PC-9 (cell line): ENCODE data around the gene PCSK7. TPM values are rescaled to one million over a fixed set of nuclear protein-coding genes. Genes with fewer than 3 reads are reported as not detected.

ENCODE experiments used
- BruUV-seq: library from RNA; stranded (reverse); fragments of 400-500 nt; replicated peaks from 2 replicates; lab custom pipeline; 2021; lab: Mats Ljungman, UMichigan
- CTCF ChIA-PET: fragments of 300-600 bp; sonication (Branson Sonifier 250); formaldehyde crosslinking; loops from one replicate; lab custom pipeline; 2022; ENCODE audit warnings: antibody characterized with exemption; lab: Charles Lee
- POLR2A ChIA-PET: fragments of 300-600 bp; sonication (Branson Sonifier 250); formaldehyde crosslinking; loops from one replicate; lab custom pipeline; 2022; ENCODE audit warnings: antibody characterized with exemption; ENCODE audit not compliant: unreplicated experiment; lab: Charles Lee
- DNase-seq, 2 experiments: peaks; one replicate each; pipeline versions ENCODE4 v3.0.0 to v3.0.0-alpha.2; 2015 to 2022; ENCODE audit warnings: mixed read lengths in 1 of 2
- H2AFZ ChIP-seq: fragments of 200-600 bp; sonication (generic); 2 replicates; pipeline ENCODE4 v1.8.1; 2017; ENCODE audit warnings: antibody characterized with exemption
- H3F3A ChIP-seq: fragments of 200-600 bp; sonication (generic); 2 replicates; pipeline ENCODE4 v1.8.1; 2017; ENCODE audit warnings: antibody characterized with exemption, mild to moderate bottlenecking, low read depth; ENCODE audit not compliant: insufficient read depth
- H3K27ac ChIP-seq: fragments of 200-600 bp; sonication (generic); 2 replicates; pipeline ENCODE4 v1.6.1; 2016; ENCODE audit warnings: mixed run types
- H3K27me3 ChIP-seq: fragments of 200-600 bp; sonication (generic); 2 replicates; pipeline ENCODE4 v1.6.1; 2016; ENCODE audit warnings: low read depth, mixed run types; ENCODE audit not compliant: insufficient read depth
- H3K36me3 ChIP-seq: fragments of 200-600 bp; sonication (generic); 2 replicates; pipeline ENCODE4 v1.6.1; 2016; ENCODE audit warnings: low read depth, mixed run types
- H3K4me1 ChIP-seq: fragments of 200-600 bp; sonication (generic); replicated peaks from 2 replicates; pipeline ENCODE4 v1.6.1; 2016; ENCODE audit warnings: mixed run types; ENCODE audit not compliant: insufficient read depth
- H3K4me2 ChIP-seq: fragments of 200-600 bp; sonication (generic); 2 replicates; pipeline ENCODE4 v1.6.1; 2017; ENCODE audit warnings: mixed run types
- H3K4me3 ChIP-seq: fragments of 200-600 bp; sonication (generic); 2 replicates; pipeline ENCODE4 v1.6.1; 2016; ENCODE audit warnings: mixed run types
- H3K79me2 ChIP-seq: fragments of 200-600 bp; sonication (generic); 2 replicates; pipeline ENCODE4 v1.6.1; 2017; ENCODE audit warnings: low read depth, mixed run types
- H3K9me2 ChIP-seq: fragments of 200-600 bp; sonication (generic); 2 replicates; pipeline ENCODE4 v1.8.1; 2017; ENCODE audit warnings: mild to moderate bottlenecking; ENCODE audit not compliant: insufficient read depth
- H3K9me3 ChIP-seq: fragments of 200-600 bp; sonication (generic); 2 replicates; pipeline ENCODE4 v1.8.1; 2016; ENCODE audit warnings: low read depth; ENCODE audit not compliant: insufficient read depth
- H4K20me1 ChIP-seq: fragments of 200-600 bp; sonication (generic); 2 replicates; pipeline ENCODE4 v1.8.1; 2017; ENCODE audit not compliant: insufficient read depth
- CTCF ChIP-seq: fragments of 200-600 bp; sonication (generic); conservative IDR thresholded peaks from 2 replicates; pipeline ENCODE4 v1.6.1; 2017; ENCODE audit warnings: mixed run types, antibody characterized with exemption, mild to moderate bottlenecking, moderate library complexity
- EZH2 ChIP-seq: fragments of 200-600 bp; sonication (generic); IDR thresholded peaks from 2 replicates; pipeline ENCODE4 v1.8.0; 2017; ENCODE audit warnings: antibody characterized with exemption, low read depth
- intact Hi-C: fragments of 100-400 bp; cut with micrococcal nuclease; formaldehyde crosslinking; loops from one replicate; pipeline ENCODE4 v1.10.0; 2022; ENCODE audit not compliant: unreplicated experiment
- total RNA-seq: library from RNA; stranded (reverse); gene quantifications from 2 replicates; pipeline ENCODE4 v1.2.3, GENCODE V29; 2021

The PCSK7 gene
- total RNA-seq, 1 experiment from 2014 or later, result 41.6 TPM

- Histone ChIP-seq H3K79me2 (no peaks in the 10 kb centered on the region), H3K4me3 (no peak overlapping the region), H3K9me2 (no peaks in the 10 kb centered on the region), H2AFZ (no peak overlapping the region), H3K9me3 (no peaks in the 10 kb centered on the region), H3F3A (no peaks in the 10 kb centered on the region), H3K4me1 (no peaks in the 10 kb centered on the region), H3K27ac (no peak overlapping the region), H3K36me3 (no peaks in the 10 kb centered on the region), H3K27me3 (no peaks in the 10 kb centered on the region), H4K20me1 (no peaks in the 10 kb centered on the region; the same call in 1 of the 2 replicates), H3K4me2 (no peak overlapping the region)
- ChIA-PET POLR2A (no interaction called here), CTCF (no interaction called here)
- no peak for DNase-seq
- intact Hi-C loops, result no loop called here
- BruUV-seq, result no TSS peak
- TF ChIP-seq CTCF, result no peak
- no peak for TF ChIP-seq EZH2
Measured at GRCh38 chr11:117200813-117201657, 30.8 kb downstream of the PCSK7 start.

DNA sequence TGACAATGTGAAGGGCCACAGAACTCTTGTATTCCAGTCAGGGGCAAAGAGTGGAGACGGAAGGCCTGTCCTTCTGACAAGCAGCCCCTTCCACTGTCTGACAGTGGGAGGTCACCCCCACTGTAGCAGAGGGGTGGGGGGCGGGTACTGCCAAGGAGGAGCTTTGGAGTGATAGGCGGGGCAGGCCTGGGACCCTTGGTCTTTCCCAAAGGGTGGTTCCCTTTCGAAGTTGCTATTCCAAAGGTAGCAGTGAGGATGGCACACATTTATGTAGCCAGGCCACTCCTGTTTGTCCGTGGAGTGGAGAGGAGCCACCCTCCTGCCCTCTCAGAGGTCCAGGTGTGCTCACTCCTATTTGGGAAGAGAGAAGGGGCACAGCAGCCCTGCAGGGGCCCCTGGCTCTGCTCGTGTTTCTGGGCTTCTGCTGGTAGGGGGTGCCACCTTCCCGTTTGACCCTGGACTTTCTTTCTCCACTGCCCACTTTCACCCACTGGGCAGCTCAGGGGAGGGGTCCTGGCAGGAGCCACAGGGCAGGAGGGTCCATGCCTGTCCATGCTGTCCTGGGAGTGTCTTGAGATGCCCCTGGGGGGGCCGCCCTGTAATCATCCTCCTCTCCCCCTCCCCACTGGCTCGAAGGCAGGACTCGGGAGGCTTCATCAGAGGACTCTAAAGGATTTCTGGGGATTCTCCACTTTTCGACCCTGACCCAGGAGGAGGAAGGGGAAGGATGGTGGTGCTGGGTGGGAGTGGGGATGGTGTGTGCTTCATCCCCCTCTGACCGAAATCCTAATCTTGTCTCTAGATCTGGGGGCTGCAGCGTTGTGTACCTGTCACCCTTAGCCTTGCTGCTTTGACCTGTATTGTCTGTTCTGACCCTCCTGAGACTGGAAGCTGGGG lies 31.7 kb downstream of the PCSK7 start:
- Histone ChIP-seq H2AFZ (no peak overlapping the region), H3K79me2 (no peaks in the 10 kb centered on the region), H3K27me3 (no peaks in the 10 kb centered on the region), H3K9me2 (no peaks in the 10 kb centered on the region), H3K4me1 (no peaks in the 10 kb centered on the region), H4K20me1 (no peaks in the 10 kb centered on the region; the same call in 1 of the 2 replicates), H3K4me2 (no peak overlapping the region), H3F3A (no peaks in the 10 kb centered on the region), H3K9me3 (no peaks in the 10 kb centered on the region), H3K4me3 (no peak overlapping the region), H3K36me3 (no peaks in the 10 kb centered on the region), H3K27ac (no peak overlapping the region)
- ChIA-PET CTCF (no interaction called here), POLR2A (no interaction called here)
- intact Hi-C loops, result no loop called here
- no TSS peak for BruUV-seq
- no peak for DNase-seq
- TF ChIP-seq EZH2 (no peak), CTCF (no peak)

GRCh38 chr11:117199053-117199915 lies 32.6 kb downstream of the PCSK7 start, which contains the start of gene TAGLN:
TSS of gene TAGLN (plus strand) at chr11:117199370. CDS start at chr11:117203014, 3,644 bp downstream.
- no peaks in the 10 kb centered on the region for H3F3A ChIP-seq
- no peak within 1 kb of the TSS for H3K4me2 ChIP-seq
- no peaks in the 10 kb centered on the region for H3K27me3 ChIP-seq
- no peaks in the 10 kb centered on the region for H3K79me2 ChIP-seq
- TF ChIP-seq EZH2 (no peak), CTCF (no peak)
- no peaks in the 10 kb centered on the region for H3K9me2 ChIP-seq
- no peak within 1 kb of the TSS for H2AFZ ChIP-seq
- CTCF ChIA-PET, result no interaction called here
- H4K20me1 ChIP-seq, result no peaks in the 10 kb centered on the region; the same call in 1 of the 2 replicates
- H3K36me3 ChIP-seq, result no peaks in the 10 kb centered on the region
- no peaks in the 10 kb centered on the region for H3K4me1 ChIP-seq
- POLR2A ChIA-PET, result no interaction called here
- TSS peak; percentile 93 for BruUV-seq
- intact Hi-C loops, result no loop called here
- no peaks in the 10 kb centered on the region for H3K9me3 ChIP-seq
- no peak within 1 kb of the TSS for H3K4me3 ChIP-seq
- DNase-seq, result peak in 1 of 2 experiments; percentile 69
- no peak within 1 kb of the TSS for H3K27ac ChIP-seq
